Right forelimb (tissue), 1 donor: ENCODE measurements around the gene RHOBTB3.

ENCODE experiments used
- DNase-seq: peaks from one replicate; pipeline ENCODE4 v3.0.0-alpha.2; 2018

RHOBTB3 gene

GRCh38 chr5:95843733-95844223 lies 112.6 kb downstream of the RHOBTB3 start:
- no peak for DNase-seq

- no peak for DNase-seq
Measured at GRCh38 chr5:95845391-95845790, 114.3 kb downstream of the RHOBTB3 start.
